B cell (primary cell): ENCODE results near the gene USP6NL. TPM values are rescaled to one million over a fixed set of nuclear protein-coding genes. Genes with fewer than 3 reads are reported as not detected.

Experiments used
- ATAC-seq: fragments of 200-7000 bp; cut with Tn5 transposase; one replicate; pipeline ENCODE4 v1.10.0; 2021; ENCODE audit warnings: low read depth, mild to moderate bottlenecking, moderate number of reproducible peaks, moderate library complexity
- CTCF ChIA-PET: fragments of 350-600 bp; sonication (Branson Sonifier 250); formaldehyde crosslinking; loops from one replicate; lab custom pipeline; 2021; ENCODE audit warnings: antibody characterized with exemption, inconsistent platforms; lab: Charles Lee
- POLR2A ChIA-PET: fragments of 350-600 bp; sonication (Branson Sonifier 250); formaldehyde crosslinking; loops from one replicate; lab custom pipeline; 2021; ENCODE audit warnings: antibody characterized with exemption; lab: Charles Lee
- DNase-seq: peaks from one replicate; pipeline ENCODE4 v3.0.0; 2013
- H2AFZ ChIP-seq: 2 replicates; pipeline ENCODE4 v1.6.1; 2012; ENCODE audit warnings: mild to moderate bottlenecking, low read depth, low read length; ENCODE audit not compliant: insufficient read depth, poor library complexity, severe bottlenecking
- H3K27ac ChIP-seq, 2 donors: 1 replicate in 1 of 2; 2 replicates in 1 of 2; pipeline ENCODE4 v1.5.1; 2012 to 2013; ENCODE audit warnings: low read length in 2 of 2, mild to moderate bottlenecking in 2 of 2, moderate library complexity in 1 of 2
- H3K27me3 ChIP-seq, 4 experiments: fragments of 200-600 bp in 1 of 4; sonication (generic) in 1 of 4; replicated peaks in 1 of 4; 1 replicate in 2 of 4; 2 replicates in 2 of 4; pipeline versions ENCODE4 v1.6.1 to v1.7.0; 2013 to 2016; ENCODE audit warnings: low read length in 3 of 4, mild to moderate bottlenecking in 2 of 4, mixed read lengths in 1 of 4, moderate library complexity in 1 of 4; ENCODE audit not compliant: insufficient read depth in 4 of 4, control insufficient read depth in 3 of 4; ENCODE audit errors: control extremely low read depth in 1 of 4
- H3K36me3 ChIP-seq, 2 experiments: replicated peaks in 1 of 2; 1 replicate in 1 of 2; 2 replicates in 1 of 2; pipeline versions ENCODE4 v1.6.1 to v1.7.1; 2013; ENCODE audit warnings: low read length in 1 of 2; ENCODE audit not compliant: insufficient read depth in 2 of 2, control insufficient read depth in 1 of 2; ENCODE audit errors: control extremely low read depth in 1 of 2, extremely low read depth in 1 of 2
- H3K4me1 ChIP-seq, 2 donors: fragments of 200-600 bp in 1 of 2; sonication (generic) in 1 of 2; 1 replicate in 1 of 2; 2 replicates in 1 of 2; pipeline versions ENCODE4 v1.5.1 to v1.6.1; 2013 to 2017; ENCODE audit warnings: low read length in 2 of 2; ENCODE audit not compliant: control insufficient read depth in 2 of 2, insufficient read depth in 2 of 2
- H3K4me2 ChIP-seq: replicated peaks from 2 replicates; pipeline ENCODE3; 2012; ENCODE audit warnings: mild to moderate bottlenecking, low read depth, low read length; ENCODE audit not compliant: poor library complexity, severe bottlenecking
- H3K4me3 ChIP-seq, 5 experiments: fragments of 200-600 bp in 1 of 5; sonication (generic) in 1 of 5; 1 replicate in 3 of 5; 2 replicates in 2 of 5; pipeline versions ENCODE4 v1.5.1 to v1.7.0; 2011 to 2016; ENCODE audit warnings: low read length in 4 of 5, mild to moderate bottlenecking in 4 of 5, low read depth in 2 of 5, control low read depth in 1 of 5, moderate library complexity in 1 of 5; ENCODE audit not compliant: insufficient read depth in 1 of 5; ENCODE audit errors: control extremely low read depth in 1 of 5, extremely low read depth in 1 of 5
- H3K79me2 ChIP-seq: fragments of 200-600 bp; sonication (generic); one replicate; pipeline ENCODE4 v1.6.0; 2016; ENCODE audit warnings: low read length; ENCODE audit not compliant: control insufficient read depth, insufficient read depth
- H3K9ac ChIP-seq: fragments of 200-600 bp; sonication (generic); 2 replicates; pipeline ENCODE4 v1.6.1; 2017; ENCODE audit warnings: mild to moderate bottlenecking, low read length, moderate library complexity
- H3K9me3 ChIP-seq, 3 donors: one replicate each; pipeline versions ENCODE4 v1.6.1 to v1.7.1; 2013; ENCODE audit warnings: low read length in 2 of 3; ENCODE audit not compliant: control insufficient read depth in 2 of 3, insufficient read depth in 1 of 3; ENCODE audit errors: control extremely low read depth in 1 of 3
- H4K20me1 ChIP-seq: 2 replicates; pipeline ENCODE4 v1.6.0; 2012; ENCODE audit warnings: mild to moderate bottlenecking, low read length; ENCODE audit not compliant: insufficient read depth, control insufficient read depth, poor library complexity, severe bottlenecking
- H3K27ac Mint-ChIP-seq: one replicate; pipeline ENCODE4 v1.8.0; 2021; ENCODE audit warnings: mixed read lengths
- H3K27me3 Mint-ChIP-seq: one replicate; pipeline ENCODE4 v1.8.0; 2021; ENCODE audit warnings: mixed read lengths
- H3K4me1 Mint-ChIP-seq: one replicate; pipeline ENCODE4 v1.8.0; 2021; ENCODE audit warnings: mixed read lengths
- H3K4me3 Mint-ChIP-seq: one replicate; pipeline ENCODE4 v1.8.0; 2021; ENCODE audit warnings: mixed read lengths
- H3K9me3 Mint-ChIP-seq: one replicate; pipeline ENCODE4 v1.8.0; 2022; ENCODE audit warnings: mixed read lengths; ENCODE audit not compliant: insufficient read depth
- CTCF ChIP-seq: fragments of 200-600 bp; IDR thresholded peaks from one replicate; pipeline ENCODE4 v1.8.0; 2022; ENCODE audit warnings: antibody characterized with exemption, mild to moderate bottlenecking
- EZH2 ChIP-seq: IDR thresholded peaks from 2 replicates; pipeline ENCODE4 v1.6.1; 2012; ENCODE audit warnings: borderline replicate concordance, low read depth, mild to moderate bottlenecking, moderate library complexity, low read length; ENCODE audit not compliant: insufficient read depth, poor library complexity, severe bottlenecking
- WGBS: methylation state at CpG from one replicate; pipeline ENCODE4 v1.1.5; 2013; ENCODE audit warnings: missing lambda C conversion rate; ENCODE audit not compliant: insufficient coverage; 5-methylcytosine and 5-hydroxymethylcytosine counted together
- intact Hi-C: fragments of 100-400 bp; cut with micrococcal nuclease; formaldehyde crosslinking; loops from one replicate; pipeline ENCODE4 v1.10.0; 2022
- polyA plus RNA-seq: library from polyadenylated mRNA; depleted of rRNA; stranded (reverse); fragments of >200 nt; gene quantifications from 2 replicates; pipeline ENCODE4 v1.2.3, GENCODE V29; 2012
- total RNA-seq, 2 donors: library from RNA; stranded (reverse); fragments of 120-200 nt in 1 of 2; gene quantifications; 1 replicate in 1 of 2; 2 replicates in 1 of 2; pipeline versions ENCODE4 v1.2.3 to v1.2.4, GENCODE V29; 2013 to 2022

Gene USP6NL
- total and polyA plus RNA-seq, 2 donors (not counting 1 experiment from before 2014, with no cell fraction given), result 27.0 to 61.5 TPM

- 84% methylated on average over 3 of the region's 6 CpGs for WGBS
- POLR2A ChIA-PET, result no interaction called here
- peaks cover 97% of the 10 kb centered on the region for H3K79me2 ChIP-seq
These were observed 31.6 kb downstream of the USP6NL start for GRCh38 chr10:11579885-11580284.

More at GRCh38 chr10:11579885-11580284, 31.6 kb downstream of the USP6NL start:
- H4K20me1 ChIP-seq, result peaks cover 12% of the 10 kb centered on the region
- peaks cover under 1 to 5% of the 10 kb centered on the region in 2 experiments for H3K36me3 ChIP-seq
- TF ChIP-seq EZH2 (no peak), CTCF (no peak)
- Mint-ChIP-seq H3K27me3 (no peaks in the 10 kb centered on the region), H3K4me1 (peaks cover 60% of the 10 kb centered on the region), H3K9me3 (no peaks in the 10 kb centered on the region), H3K4me3 (no peak overlapping the region), H3K27ac (no peak overlapping the region)
- intact Hi-C loops, result no loop called here
- no peak overlapping the region for H3K9ac ChIP-seq
- CTCF ChIA-PET, result interaction anchor here (1.0 to 2.8 kb wide), 3 partner anchors 10 to 102 kb away, joined by 3 to 8 read pairs (median 5); no protein-coding TSS in a partner anchor
- no peak overlapping the region for H2AFZ ChIP-seq
- H3K4me2 ChIP-seq, result no peak overlapping the region
- H3K4me1 ChIP-seq, result peaks cover 43 to 49% of the 10 kb centered on the region in 2 donors
- H3K27me3 ChIP-seq, result no peaks in the 10 kb centered on the region
- peaks cover under 1 to 10% (median under 1%) of the 10 kb centered on the region in 3 donors for H3K9me3 ChIP-seq
- ATAC-seq, result no peak
- H3K4me3 ChIP-seq, result no peak overlapping the region
- H3K27ac ChIP-seq, result peak overlapping the region in 1 of 2 donors; percentile 52
- no peak for DNase-seq
